Measurements from ENCODE around the gene LTBP1. TPM values are rescaled to one million over a fixed set of nuclear protein-coding genes. Genes with fewer than 3 reads are reported as not detected.
"Not testable (repeated sequence)": the region's sequence is repeated elsewhere in the genome, so short reads cannot be mapped to it uniquely, and the experiment has no call there.

Gene LTBP1
- total and polyA plus RNA-seq, 10 of the 15 experiments (the other 5 are each of a cell fraction or from before 2014, with no cell fraction given) = 0.01 to 0.28 (median 0.12) TPM; not detected in 2

DNA sequence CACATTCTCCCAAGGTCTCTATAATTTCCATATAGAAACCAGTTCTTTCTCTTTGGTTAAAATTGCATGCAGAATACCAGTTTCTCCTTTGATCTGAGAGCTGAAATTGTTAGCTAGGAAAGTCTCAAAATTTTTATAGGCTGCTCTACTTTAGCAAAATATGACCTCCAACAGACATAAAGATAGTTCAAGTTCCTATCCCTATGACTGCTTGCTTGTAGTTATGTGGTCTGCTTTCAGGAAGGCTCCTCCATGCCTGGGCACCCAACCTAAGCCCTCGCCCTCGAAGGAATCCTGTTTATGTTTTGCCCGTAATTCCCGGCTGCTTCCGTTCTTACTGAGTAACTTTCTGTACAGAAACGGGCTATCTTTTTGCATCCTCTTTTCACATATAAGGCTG is 28.0 kb upstream of the LTBP1 start (continued):
- no peak for TF ChIP-seq CEBPB (IDR thresholded peaks at IDR 0.05; ENCODE audit: borderline replicate concordance in 1 of 2, low read depth in 2 of 2, low read length in 2 of 2)
- no peak for TF ChIP-seq MYB (IDR thresholded peaks at IDR 0.05; ENCODE audit: borderline replicate concordance, low read depth, low read length)

DNA sequence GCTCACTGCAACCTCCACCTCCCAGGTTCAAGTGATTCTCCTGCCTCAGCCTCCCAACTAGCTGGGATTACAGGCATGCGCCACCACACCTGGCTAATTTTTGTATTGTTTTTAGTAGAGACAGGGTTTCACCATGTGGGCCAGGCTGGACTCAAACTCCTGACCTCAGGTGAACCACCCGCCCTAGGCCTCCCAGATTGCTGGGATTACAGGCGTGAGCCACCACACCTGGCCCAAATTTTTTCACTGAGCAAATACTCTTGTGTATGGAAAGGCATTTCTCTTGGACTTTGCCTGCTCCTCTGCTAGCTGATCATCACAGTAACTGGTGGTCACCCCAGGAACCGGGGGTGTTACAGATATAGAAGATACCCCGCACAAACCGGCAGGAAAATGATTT is 26.9 kb upstream of the LTBP1 start:
- SMC1A ChIA-PET (ENCODE audit: uncharacterized antibody, unreplicated experiment); intact Hi-C loops (cut with micrococcal nuclease; ENCODE audit: unreplicated experiment); BruUV-seq (replicated peaks); H3K9ac ChIP-seq (ENCODE audit: control insufficient read depth, insufficient read depth, low read length); H3K27me3 ChIP-seq (replicated peaks in 1 of 2; ENCODE audit: control insufficient read depth in 2 of 2, insufficient read depth in 2 of 2, low read length in 1 of 2); in situ Hi-C loops (cut with MboI); H3K79me2 ChIP-seq (ENCODE audit: control insufficient read depth, insufficient read depth, low read length); ATAC-seq; H3K9me3 ChIP-seq (replicated peaks; ENCODE audit: control insufficient read depth, insufficient read depth, low read length); FAIRE-seq; CTCF ChIA-PET; H3K4me3 ChIP-seq; H3K27ac ChIP-seq (ENCODE audit: control insufficient read depth, insufficient read depth); H3K4me1 ChIP-seq (ENCODE audit: control insufficient read depth, insufficient read depth, low read length); DNase-seq (ENCODE audit: low read depth, low spot score); RAD21 ChIA-PET (ENCODE audit: unreplicated experiment); H2AFZ ChIP-seq (ENCODE audit: control insufficient read depth, low read depth, low read length); H3K4me2 ChIP-seq (ENCODE audit: control insufficient read depth, insufficient read depth); H4K20me1 ChIP-seq (ENCODE audit: control insufficient read depth, insufficient read depth); H3K36me3 ChIP-seq (ENCODE audit: control insufficient read depth in 2 of 2, insufficient read depth in 2 of 2, low read length in 1 of 2); POLR2A ChIA-PET: not testable (repeated sequence)
- 87% methylated on average over 6 of the region's 6 CpGs for WGBS (ENCODE audit: insufficient coverage, insufficient replicate concordance, low lambda C conversion rate, missing lambda C conversion rate)

- H3K4me1 ChIP-seq (ENCODE audit: control insufficient read depth, insufficient read depth, low read length); DNase-seq (ENCODE audit: low read depth, low spot score); in situ Hi-C loops (cut with MboI); SMC1A ChIA-PET (ENCODE audit: uncharacterized antibody, unreplicated experiment); H3K36me3 ChIP-seq (ENCODE audit: control insufficient read depth in 2 of 2, insufficient read depth in 2 of 2, low read length in 1 of 2); H3K27ac ChIP-seq (ENCODE audit: control insufficient read depth, insufficient read depth); BruUV-seq (replicated peaks); intact Hi-C loops (cut with micrococcal nuclease; ENCODE audit: unreplicated experiment); H3K27me3 ChIP-seq (replicated peaks in 1 of 2; ENCODE audit: control insufficient read depth in 2 of 2, insufficient read depth in 2 of 2, low read length in 1 of 2); H4K20me1 ChIP-seq (ENCODE audit: control insufficient read depth, insufficient read depth); H3K4me3 ChIP-seq; ATAC-seq; CTCF ChIA-PET; H3K9me3 ChIP-seq (replicated peaks; ENCODE audit: control insufficient read depth, insufficient read depth, low read length); H2AFZ ChIP-seq (ENCODE audit: control insufficient read depth, low read depth, low read length); FAIRE-seq; RAD21 ChIA-PET (ENCODE audit: unreplicated experiment); POLR2A ChIA-PET; H3K9ac ChIP-seq (ENCODE audit: control insufficient read depth, insufficient read depth, low read length); H3K79me2 ChIP-seq (ENCODE audit: control insufficient read depth, insufficient read depth, low read length); H3K4me2 ChIP-seq (ENCODE audit: control insufficient read depth, insufficient read depth): not testable (repeated sequence)
- WGBS (ENCODE audit: insufficient coverage, insufficient replicate concordance, low lambda C conversion rate, missing lambda C conversion rate) = 65% methylated on average over 4 of the region's 5 CpGs
Observed at GRCh38 chr2:32921486-32921885, 25.3 kb upstream of the LTBP1 start.

Data from GM12878 (cell line).